Ovary (tissue), 3 donors: ENCODE measurements around the gene TRIM33.

Experiments
- EP300 ChIP-seq: sonication (generic); formaldehyde crosslinking; IDR thresholded peaks from one replicate; pipeline ENCODE4 v1.6.1; 2017; ENCODE audit warnings: antibody characterized with exemption
- POLR2A ChIP-seq: fragments of 450-650 bp; IDR thresholded peaks from one replicate; pipeline ENCODE4 v1.6.1; 2017; ENCODE audit warnings: antibody characterized with exemption, mild to moderate bottlenecking, moderate library complexity
- TF ChIP-seq, protein P1 (sequence below), 3 donors: fragments of 450-650 bp in 2 of 3; fragments of 200-600 bp in 1 of 3; IDR thresholded peaks; one replicate each; pipeline versions ENCODE4 v1.5.1 to v1.8.0; 2016 to 2022; ENCODE audit warnings: antibody characterized with exemption in 3 of 3, mild to moderate bottlenecking in 1 of 3
- donor health status: DM: no; HTN: no; CAD: no.

DNA sequence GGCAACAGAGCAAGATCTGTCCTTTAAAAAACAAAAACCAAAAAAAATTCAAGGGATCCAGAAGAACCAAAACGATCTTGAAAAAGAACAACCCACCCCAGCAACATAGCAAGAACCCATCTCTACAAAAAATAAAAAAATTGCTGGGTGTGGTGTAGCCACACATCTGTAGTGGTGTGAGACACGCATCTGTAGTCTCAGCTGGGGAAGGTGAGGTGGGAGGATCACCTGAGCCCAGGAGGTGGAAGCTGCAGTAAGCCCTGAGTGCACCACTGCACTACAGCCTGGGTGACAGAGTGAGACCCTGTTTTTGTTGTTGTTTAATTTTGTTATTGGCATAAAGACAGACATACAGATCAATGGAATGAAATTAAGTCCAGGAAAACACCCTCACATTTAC lies 22.3 kb downstream of the TRIM33 start:
- TF ChIP-seq POLR2A: no peak
- TF ChIP-seq, protein P1, sequence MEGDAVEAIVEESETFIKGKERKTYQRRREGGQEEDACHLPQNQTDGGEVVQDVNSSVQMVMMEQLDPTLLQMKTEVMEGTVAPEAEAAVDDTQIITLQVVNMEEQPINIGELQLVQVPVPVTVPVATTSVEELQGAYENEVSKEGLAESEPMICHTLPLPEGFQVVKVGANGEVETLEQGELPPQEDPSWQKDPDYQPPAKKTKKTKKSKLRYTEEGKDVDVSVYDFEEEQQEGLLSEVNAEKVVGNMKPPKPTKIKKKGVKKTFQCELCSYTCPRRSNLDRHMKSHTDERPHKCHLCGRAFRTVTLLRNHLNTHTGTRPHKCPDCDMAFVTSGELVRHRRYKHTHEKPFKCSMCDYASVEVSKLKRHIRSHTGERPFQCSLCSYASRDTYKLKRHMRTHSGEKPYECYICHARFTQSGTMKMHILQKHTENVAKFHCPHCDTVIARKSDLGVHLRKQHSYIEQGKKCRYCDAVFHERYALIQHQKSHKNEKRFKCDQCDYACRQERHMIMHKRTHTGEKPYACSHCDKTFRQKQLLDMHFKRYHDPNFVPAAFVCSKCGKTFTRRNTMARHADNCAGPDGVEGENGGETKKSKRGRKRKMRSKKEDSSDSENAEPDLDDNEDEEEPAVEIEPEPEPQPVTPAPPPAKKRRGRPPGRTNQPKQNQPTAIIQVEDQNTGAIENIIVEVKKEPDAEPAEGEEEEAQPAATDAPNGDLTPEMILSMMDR (IDR thresholded peaks at IDR 0.05): no peak
- TF ChIP-seq EP300: no peak
